Astrocyte (in vitro differentiated cells and primary cell): ENCODE measurements around the gene F11R.

Experiments used
- CTCF ChIP-seq: IDR thresholded peaks from 2 replicates; pipeline ENCODE4 v1.5.1; 2011; ENCODE audit warnings: low read depth, mild to moderate bottlenecking, inconsistent platforms, low read length, moderate library complexity; ENCODE audit not compliant: insufficient read depth
- EZH2 ChIP-seq: IDR thresholded peaks from 2 replicates; pipeline ENCODE4 v1.6.1; 2012; ENCODE audit warnings: mild to moderate bottlenecking, low read length, inconsistent platforms; ENCODE audit not compliant: insufficient read depth

- TF ChIP-seq CTCF (no peak), EZH2 (no peak)
These were observed 18.2 kb upstream of the F11R start for GRCh38 chr1:161039154-161039545.
